ENCODE measurements around the gene CUL7. TPM values are rescaled to one million over a fixed set of nuclear protein-coding genes. Genes with fewer than 3 reads are reported as not detected.
A peak's percentile ranks its signal among the peaks of the same experiment; 100 is the strongest.

Gene CUL7
- total and polyA plus RNA-seq, 9 of the 15 experiments (the other 6 are each of a cell fraction or from before 2014, with no cell fraction given) = 0.44 to 20.1 (median 8.6) TPM

- TF ChIP-seq ZNF407 (IDR thresholded peaks at IDR 0.05; ENCODE audit: low read depth) (peak; percentile 16; the same call in 1 of the 2 replicates), SREBF2 (CRISPR knock-in tag; IDR thresholded peaks at IDR 0.05) (no peak), ZBTB49 (CRISPR knock-in tag; IDR thresholded peaks at IDR 0.05; ENCODE audit: borderline replicate concordance) (no peak), SAFB (IDR thresholded peaks at IDR 0.05; ENCODE audit: borderline replicate concordance, low read depth, low read length) (peak; percentile 51; the same call in 1 of the 2 replicates), ZNF143 (CRISPR knock-in tag; IDR thresholded peaks at IDR 0.05) (0 out of 2 replicates have a peak, but pooled peaks have one; percentile 39), MEIS2 (IDR thresholded peaks at IDR 0.05; ENCODE audit: partially characterized antibody) (peak; percentile 21), SMC3 (conservative IDR thresholded peaks at IDR 0.05; ENCODE audit: insufficient read depth, low read depth, low read length) (no peak), PURB (CRISPR knock-in tag; IDR thresholded peaks at IDR 0.05; ENCODE audit: low read depth) (no peak), ZNF57 (CRISPR knock-in tag; IDR thresholded peaks at IDR 0.05) (peak; percentile 90), XRCC4 (IDR thresholded peaks at IDR 0.05; ENCODE audit: extremely low read depth, insufficient read depth, insufficient read length) (no peak), GABPA (tag; conservative IDR thresholded peaks at IDR 0.05; ENCODE audit: low read depth) (peak; percentile 98), SLC30A9 (CRISPR knock-in tag; IDR thresholded peaks at IDR 0.05) (no peak), PHF8 (IDR thresholded peaks at IDR 0.05; ENCODE audit: borderline replicate concordance, low read length) (peak; percentile 96), NR2F6 (CRISPR knock-in tag; IDR thresholded peaks at IDR 0.05) (peak; percentile 95), GTF2E2 (tag; IDR thresholded peaks at IDR 0.05) (peak; percentile 92), ZC3H8 (IDR thresholded peaks at IDR 0.05) (0 out of 2 replicates have a peak, but pooled peaks have one; percentile 54), TCFL5 (CRISPR knock-in tag; conservative IDR thresholded peaks at IDR 0.05) (no peak), TGIF2 (CRISPR knock-in tag; IDR thresholded peaks at IDR 0.05) (no peak), ZNF140 (CRISPR knock-in tag; IDR thresholded peaks at IDR 0.05) (no peak)
Observed at GRCh38 chr6:43053545-43054205, at the start of gene CUL7 (continued).
